DMS153 (cell line): Measurements from ENCODE around the gene ANKS6.

ENCODE experiments used
- DNase-seq: peaks from one replicate; lab custom pipeline; 2025; lab: John Stamatoyannopoulos, UW

ANKS6 gene

DNA sequence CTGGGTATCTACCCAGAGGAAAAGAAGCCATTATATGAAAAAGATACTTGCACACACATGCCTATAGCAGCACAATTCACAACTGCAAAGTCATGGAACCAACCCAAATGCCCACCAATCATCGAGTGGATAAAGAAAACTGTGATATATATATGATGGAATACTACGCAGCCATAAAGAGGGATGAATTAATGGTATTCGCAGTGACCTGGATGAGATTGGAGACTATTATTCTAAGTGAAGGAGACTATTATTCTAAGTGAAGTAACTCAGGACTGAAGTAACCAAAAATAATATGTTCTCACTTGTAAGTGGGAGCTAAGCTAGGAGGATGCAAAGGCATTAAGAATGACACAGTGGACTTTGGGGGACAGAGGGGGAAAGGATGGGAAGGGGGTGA is 57.6 kb downstream of the ANKS6 start:
- no peak for DNase-seq

- DNase-seq: no peak
Observed at GRCh38 chr9:98736226-98736625, 60.1 kb downstream of the ANKS6 start.

GRCh38 chr9:98732801-98733200 is 63.6 kb downstream of the ANKS6 start:
- DNase-seq: no peak

- no peak for DNase-seq
Observed at GRCh38 chr9:98732091-98732490, 64.3 kb downstream of the ANKS6 start.

DNA sequence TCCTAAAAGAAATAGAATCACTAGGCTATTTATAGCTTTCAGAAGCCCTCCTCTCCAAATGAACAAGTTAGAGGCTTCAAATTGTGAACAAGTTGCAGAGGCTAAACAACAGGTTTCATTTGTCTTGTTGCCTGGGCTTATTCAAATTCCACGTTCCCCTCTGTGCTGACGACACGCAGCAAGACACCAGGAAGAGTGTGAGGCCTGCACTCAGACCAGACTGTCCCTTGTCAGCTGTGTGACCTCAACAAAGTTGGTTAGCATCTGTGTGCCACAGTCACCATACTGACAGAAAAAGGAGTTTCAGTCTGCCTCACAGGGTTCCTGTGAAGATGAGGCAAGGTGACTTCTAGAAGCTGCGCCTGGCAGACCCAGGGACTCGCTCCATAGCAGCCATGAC is 65.5 kb downstream of the ANKS6 start:
- no peak for DNase-seq

- no peak for DNase-seq
Observed at GRCh38 chr9:98728500-98728899, 67.9 kb downstream of the ANKS6 start.

DNA sequence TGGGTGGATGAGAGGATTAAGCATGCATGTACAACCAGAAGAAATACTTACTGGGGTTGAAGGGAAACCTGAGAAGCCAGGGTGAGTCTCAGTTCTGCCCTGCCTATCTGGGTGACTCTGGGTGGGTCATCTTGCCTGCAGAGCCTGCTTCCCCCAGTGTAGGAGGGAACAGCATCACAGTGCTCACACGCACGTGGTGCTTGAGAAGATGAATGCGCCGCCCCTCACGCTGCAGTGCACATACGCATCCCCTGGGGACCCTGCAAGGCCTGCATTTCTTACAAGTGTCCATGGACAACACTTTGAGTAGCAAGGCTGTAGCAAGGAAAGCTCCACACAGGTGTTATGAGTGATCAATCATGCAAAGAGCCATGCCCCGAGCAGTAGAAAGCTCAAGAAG is 68.9 kb downstream of the ANKS6 start:
- DNase-seq: no peak

- DNase-seq: no peak
Observed at GRCh38 chr9:98726735-98727134, 69.6 kb downstream of the ANKS6 start.

GRCh38 chr9:98724810-98725530 is 71.4 kb downstream of the ANKS6 start:
- DNase-seq: no peak

- DNase-seq: no peak
Observed at GRCh38 chr9:98721643-98722042, 74.7 kb downstream of the ANKS6 start.

- no peak for DNase-seq
Observed at GRCh38 chr9:98720402-98720801, 76.0 kb downstream of the ANKS6 start.

- no peak for DNase-seq
Observed at GRCh38 chr9:98719055-98719454, 77.3 kb downstream of the ANKS6 start.

DNA sequence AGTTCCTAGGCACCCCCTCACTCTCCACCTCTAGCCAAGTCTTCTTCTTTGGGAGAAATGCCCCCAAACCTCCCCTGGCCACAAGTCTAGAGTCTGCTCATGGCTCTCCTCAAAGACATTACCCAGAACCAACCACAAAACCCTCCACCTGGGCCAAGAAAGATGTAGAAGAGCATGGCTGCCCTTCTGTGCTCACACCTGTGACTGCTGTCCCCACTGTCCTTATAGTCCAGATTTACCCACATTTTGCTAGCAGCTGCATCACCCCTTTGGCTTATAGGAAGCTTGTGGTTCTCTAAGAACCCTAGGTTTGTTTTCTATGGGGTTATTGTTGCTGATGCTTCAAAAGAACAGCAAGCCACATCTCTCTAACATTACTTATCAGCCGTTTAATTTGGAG is 81.5 kb downstream of the ANKS6 start:
- no peak for DNase-seq

DNA sequence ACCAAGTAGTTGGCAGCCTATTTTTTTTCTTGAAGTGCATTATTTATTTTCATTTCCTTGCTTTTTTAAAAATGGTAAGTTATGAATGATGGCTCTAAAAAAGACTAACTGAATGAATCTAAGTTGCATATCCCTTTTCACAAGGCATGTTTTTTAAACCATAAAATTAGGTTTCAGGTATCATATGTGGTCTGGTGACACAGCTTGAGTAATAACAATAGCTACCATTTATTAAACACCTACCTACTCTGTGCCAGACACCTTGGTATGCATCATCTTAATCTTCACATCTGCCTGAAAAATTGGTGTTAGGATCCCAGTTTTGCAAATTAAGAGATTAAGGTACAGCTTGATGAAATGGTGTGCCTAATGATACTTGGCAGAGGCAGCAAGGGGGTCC is 83.4 kb downstream of the ANKS6 start:
- DNase-seq: no peak

- DNase-seq: no peak
Observed at GRCh38 chr9:98709968-98710965, 86.1 kb downstream of the ANKS6 start.

GRCh38 chr9:98708933-98709911 is 87.1 kb downstream of the ANKS6 start, which contains the start of gene GABBR2:
Gene GABBR2, minus strand, starts transcription at chr9:98708935. Its CDS starts 198 bp downstream, at chr9:98708737.
- no peak for DNase-seq

DNA sequence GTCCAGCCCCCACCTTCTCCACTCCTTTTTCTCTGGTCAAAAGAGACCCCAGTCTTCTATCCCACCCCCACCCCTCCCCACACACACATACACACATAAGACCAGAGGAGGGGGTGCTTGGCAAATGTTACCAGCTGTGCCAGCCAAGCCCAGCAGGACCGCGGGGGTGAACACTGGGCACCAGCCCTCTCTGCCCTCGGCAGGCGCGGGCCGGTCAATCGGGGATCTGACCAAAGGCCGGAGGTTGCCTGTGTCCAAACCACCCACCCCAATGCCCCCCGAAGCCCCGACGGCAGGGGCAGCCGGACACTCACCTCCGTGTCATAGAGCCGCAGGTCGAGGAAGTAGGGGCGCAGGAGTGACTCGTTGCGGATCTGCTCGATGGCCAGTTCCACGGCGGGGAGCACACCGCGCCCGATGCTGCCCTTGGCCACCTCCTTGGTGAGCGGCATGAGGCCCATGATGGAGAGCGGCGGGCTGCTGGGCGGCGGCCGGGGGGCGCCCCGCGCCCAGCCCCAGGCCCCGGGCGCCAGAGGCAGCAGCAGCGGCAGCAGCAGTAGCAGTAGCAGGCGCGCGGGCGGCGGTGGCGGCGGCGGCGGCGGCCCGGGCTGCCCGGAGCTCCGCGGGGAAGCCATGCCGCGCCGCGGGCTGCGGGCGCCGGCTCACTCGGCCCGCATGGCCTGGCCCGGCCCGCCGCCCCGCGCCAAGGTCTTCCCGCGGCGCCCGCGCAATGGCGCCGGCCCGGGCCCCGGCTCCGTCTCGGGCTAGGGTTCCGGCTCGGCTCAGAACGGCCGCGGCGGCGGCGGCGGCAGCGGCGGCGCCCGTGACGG is 88.0 kb downstream of the ANKS6 start:
- no peak for DNase-seq

DNA sequence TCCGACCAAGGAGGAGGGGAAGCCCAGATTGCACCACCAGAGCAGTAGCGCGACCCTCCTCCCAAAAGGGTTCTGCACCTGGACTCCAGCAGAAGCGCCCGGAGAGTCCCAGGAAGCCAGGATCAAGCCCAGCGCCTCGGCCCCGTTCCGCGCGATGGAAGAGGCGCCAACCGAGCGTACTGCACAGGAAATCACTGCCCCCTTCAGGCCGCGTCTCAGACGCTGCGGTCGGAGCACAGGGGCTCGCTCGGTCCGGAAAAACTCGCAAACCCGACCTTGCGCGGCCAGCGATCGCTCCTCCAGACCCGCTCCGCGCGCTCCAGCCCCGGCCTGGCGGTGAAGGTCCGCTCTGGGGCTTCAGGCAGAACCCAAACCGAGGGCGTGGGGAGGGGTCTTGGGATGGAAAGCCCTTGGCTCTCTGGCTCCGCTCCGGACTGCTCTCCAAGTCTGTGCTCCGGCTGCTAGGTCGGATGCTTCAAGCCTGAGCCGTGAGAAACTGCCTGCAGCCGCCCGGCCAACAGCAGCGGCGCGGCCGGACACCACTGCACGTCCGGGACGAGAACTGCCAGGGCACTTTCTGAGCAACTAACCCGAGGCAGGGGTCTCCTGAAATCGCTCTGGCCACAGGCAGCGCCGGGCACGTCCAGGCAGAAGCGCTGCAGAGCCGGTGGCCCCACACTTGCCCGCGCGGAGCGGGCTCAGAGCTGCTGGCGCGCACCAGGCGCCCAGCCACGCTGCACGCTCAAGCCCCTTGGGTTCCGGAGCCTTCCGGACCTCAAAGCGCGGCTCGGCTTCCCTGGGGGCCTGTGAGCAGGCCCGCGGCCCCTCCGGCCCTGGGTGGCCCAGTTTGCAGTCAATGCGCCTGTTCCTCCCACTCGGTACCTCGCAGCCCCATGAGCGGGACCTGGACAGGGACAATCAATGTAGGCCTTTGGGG is 88.9 kb downstream of the ANKS6 start:
- DNase-seq: peak; percentile 21

GRCh38 chr9:98706651-98707165 is 89.6 kb downstream of the ANKS6 start:
- DNase-seq: no peak
